Measurements from ENCODE around the gene TMEM156. TPM values are rescaled to one million over a fixed set of nuclear protein-coding genes. Genes with fewer than 3 reads are reported as not detected.

TMEM156 gene
- total and polyA plus RNA-seq, 2 donors (not counting 1 experiment from before 2014, with no cell fraction given), result 0.06 to 0.17 TPM

- Histone ChIP-seq H4K20me1 (ENCODE audit: control insufficient read depth, extremely low read depth, insufficient read depth, low read length) (no peaks in the 10 kb centered on the region), H3K27me3 (ENCODE audit: control insufficient read depth, insufficient read depth, low read length) (no peaks in the 10 kb centered on the region), H3K79me2 (ENCODE audit: control insufficient read depth, insufficient read depth, low read length) (no peaks in the 10 kb centered on the region), H3K4me2 (ENCODE audit: extremely low read depth, insufficient read depth, low read length) (no peak overlapping the region), H3K27ac (ENCODE audit: insufficient read depth, low read length) (no peak overlapping the region), H3K4me3 (replicated peaks in 1 of 4; ENCODE audit: control extremely low read depth in 1 of 4, insufficient read depth in 1 of 4, low read depth in 3 of 4, low read length in 4 of 4) (no peak overlapping the region), H3K9me3 (ENCODE audit: control insufficient read depth, insufficient read depth, low read depth, low read length) (no peaks in the 10 kb centered on the region), H3K36me3 (ENCODE audit: control insufficient read depth, insufficient read depth, low read length) (no peaks in the 10 kb centered on the region), H3K9ac (ENCODE audit: insufficient read depth, low read length) (no peak overlapping the region), H3K4me1 (ENCODE audit: control insufficient read depth, extremely low read depth, insufficient read depth, low read length) (no peaks in the 10 kb centered on the region), H2AFZ (ENCODE audit: low read length) (no peak overlapping the region)
- DNase-seq (ENCODE audit: low read depth in 2 of 2), result peak in 1 of 2 donors; percentile 29
- no peak for TF ChIP-seq EZH2 (IDR thresholded peaks at IDR 0.05; ENCODE audit: low read length, missing control alignments)
- TF ChIP-seq, protein P1, sequence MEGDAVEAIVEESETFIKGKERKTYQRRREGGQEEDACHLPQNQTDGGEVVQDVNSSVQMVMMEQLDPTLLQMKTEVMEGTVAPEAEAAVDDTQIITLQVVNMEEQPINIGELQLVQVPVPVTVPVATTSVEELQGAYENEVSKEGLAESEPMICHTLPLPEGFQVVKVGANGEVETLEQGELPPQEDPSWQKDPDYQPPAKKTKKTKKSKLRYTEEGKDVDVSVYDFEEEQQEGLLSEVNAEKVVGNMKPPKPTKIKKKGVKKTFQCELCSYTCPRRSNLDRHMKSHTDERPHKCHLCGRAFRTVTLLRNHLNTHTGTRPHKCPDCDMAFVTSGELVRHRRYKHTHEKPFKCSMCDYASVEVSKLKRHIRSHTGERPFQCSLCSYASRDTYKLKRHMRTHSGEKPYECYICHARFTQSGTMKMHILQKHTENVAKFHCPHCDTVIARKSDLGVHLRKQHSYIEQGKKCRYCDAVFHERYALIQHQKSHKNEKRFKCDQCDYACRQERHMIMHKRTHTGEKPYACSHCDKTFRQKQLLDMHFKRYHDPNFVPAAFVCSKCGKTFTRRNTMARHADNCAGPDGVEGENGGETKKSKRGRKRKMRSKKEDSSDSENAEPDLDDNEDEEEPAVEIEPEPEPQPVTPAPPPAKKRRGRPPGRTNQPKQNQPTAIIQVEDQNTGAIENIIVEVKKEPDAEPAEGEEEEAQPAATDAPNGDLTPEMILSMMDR (conservative IDR thresholded peaks at IDR 0.05 in 1 of 2, IDR thresholded peaks at IDR 0.05 in 1 of 2; ENCODE audit: low read depth in 1 of 2, low read length in 2 of 2), result no peak
These were observed 74.9 kb downstream of the TMEM156 start for GRCh38 chr4:38957261-38957815.

GRCh38 chr4:38955957-38956356, 76.3 kb downstream of the TMEM156 start:
- Histone ChIP-seq H3K4me3 (replicated peaks in 1 of 4; ENCODE audit: control extremely low read depth in 1 of 4, insufficient read depth in 1 of 4, low read depth in 3 of 4, low read length in 4 of 4) (no peak overlapping the region), H4K20me1 (ENCODE audit: control insufficient read depth, extremely low read depth, insufficient read depth, low read length) (no peaks in the 10 kb centered on the region), H3K9ac (ENCODE audit: insufficient read depth, low read length) (no peak overlapping the region), H3K9me3 (ENCODE audit: control insufficient read depth, insufficient read depth, low read depth, low read length) (no peaks in the 10 kb centered on the region), H3K4me1 (ENCODE audit: control insufficient read depth, extremely low read depth, insufficient read depth, low read length) (no peaks in the 10 kb centered on the region), H3K36me3 (ENCODE audit: control insufficient read depth, insufficient read depth, low read length) (no peaks in the 10 kb centered on the region), H3K4me2 (ENCODE audit: extremely low read depth, insufficient read depth, low read length) (no peak overlapping the region), H3K27me3 (ENCODE audit: control insufficient read depth, insufficient read depth, low read length) (no peaks in the 10 kb centered on the region), H3K79me2 (ENCODE audit: control insufficient read depth, insufficient read depth, low read length) (no peaks in the 10 kb centered on the region), H2AFZ (ENCODE audit: low read length) (no peak overlapping the region), H3K27ac (ENCODE audit: insufficient read depth, low read length) (no peak overlapping the region)
- no peak for DNase-seq (ENCODE audit: low read depth in 2 of 2)
- no peak for TF ChIP-seq EZH2 (IDR thresholded peaks at IDR 0.05; ENCODE audit: low read length, missing control alignments)
- TF ChIP-seq, protein P1 (conservative IDR thresholded peaks at IDR 0.05 in 1 of 2, IDR thresholded peaks at IDR 0.05 in 1 of 2; ENCODE audit: low read depth in 1 of 2, low read length in 2 of 2), result no peak

DNA sequence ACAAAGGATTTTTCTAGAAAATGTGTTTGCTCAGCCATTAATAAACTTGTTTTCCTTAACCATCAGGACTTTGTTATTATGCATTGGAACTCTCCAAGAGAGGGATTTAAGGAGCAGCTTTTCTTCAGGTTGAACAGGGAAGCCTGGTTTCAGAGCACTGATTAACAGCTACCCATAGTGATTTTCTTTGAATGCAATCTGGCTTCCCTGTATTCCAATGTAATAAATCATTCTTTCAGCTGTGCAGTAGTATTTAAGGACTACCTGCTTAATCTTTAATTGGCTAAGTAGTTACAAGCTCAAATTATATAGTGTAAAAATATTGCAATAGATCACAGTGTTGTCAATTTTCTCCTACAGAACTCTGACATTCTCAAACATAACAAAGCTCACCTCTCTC, 77.5 kb downstream of the TMEM156 start:
- Histone ChIP-seq H3K27me3 (ENCODE audit: control insufficient read depth, insufficient read depth, low read length) (no peaks in the 10 kb centered on the region), H3K27ac (ENCODE audit: insufficient read depth, low read length) (no peak overlapping the region), H3K9me3 (ENCODE audit: control insufficient read depth, insufficient read depth, low read depth, low read length) (no peaks in the 10 kb centered on the region), H3K79me2 (ENCODE audit: control insufficient read depth, insufficient read depth, low read length) (no peaks in the 10 kb centered on the region), H3K4me1 (ENCODE audit: control insufficient read depth, extremely low read depth, insufficient read depth, low read length) (peaks cover 6% of the 10 kb centered on the region), H3K36me3 (ENCODE audit: control insufficient read depth, insufficient read depth, low read length) (no peaks in the 10 kb centered on the region), H3K4me2 (ENCODE audit: extremely low read depth, insufficient read depth, low read length) (no peak overlapping the region), H3K4me3 (replicated peaks in 1 of 4; ENCODE audit: control extremely low read depth in 1 of 4, insufficient read depth in 1 of 4, low read depth in 3 of 4, low read length in 4 of 4) (no peak overlapping the region), H3K9ac (ENCODE audit: insufficient read depth, low read length) (no peak overlapping the region), H4K20me1 (ENCODE audit: control insufficient read depth, extremely low read depth, insufficient read depth, low read length) (no peaks in the 10 kb centered on the region), H2AFZ (ENCODE audit: low read length) (no peak overlapping the region)
- TF ChIP-seq, protein P1 (conservative IDR thresholded peaks at IDR 0.05 in 1 of 2, IDR thresholded peaks at IDR 0.05 in 1 of 2; ENCODE audit: low read depth in 1 of 2, low read length in 2 of 2), result no peak
- no peak for TF ChIP-seq EZH2 (IDR thresholded peaks at IDR 0.05; ENCODE audit: low read length, missing control alignments)
- DNase-seq (ENCODE audit: low read depth in 2 of 2), result no peak

Measured in fibroblast of lung (primary cell).